Prostate gland (tissue), 1 donor: ENCODE data around the gene PTX4.

ENCODE experiments used
- POLR2A ChIP-seq: fragments of 450-650 bp; IDR thresholded peaks from one replicate; pipeline ENCODE4 v1.6.1; 2016; ENCODE audit warnings: antibody characterized with exemption, mild to moderate bottlenecking
- POLR2AphosphoS5 ChIP-seq: sonication (generic); formaldehyde crosslinking; IDR thresholded peaks from one replicate; pipeline ENCODE4 v1.6.1; 2017; ENCODE audit warnings: antibody characterized with exemption

GRCh38 chr16:1494129-1494640 lies 5.4 kb upstream of the PTX4 start:
- TF ChIP-seq POLR2AphosphoS5 (peak; percentile 64), POLR2A (no peak)
